CD4-positive, alpha-beta T cell treated with Interferon gamma for 1 hour (primary cell): Measurements from ENCODE around the gene LPP.

Source experiments
- DNase-seq: peaks from one replicate; pipeline ENCODE4 v3.0.0-alpha.2; 2020

LPP gene

DNA sequence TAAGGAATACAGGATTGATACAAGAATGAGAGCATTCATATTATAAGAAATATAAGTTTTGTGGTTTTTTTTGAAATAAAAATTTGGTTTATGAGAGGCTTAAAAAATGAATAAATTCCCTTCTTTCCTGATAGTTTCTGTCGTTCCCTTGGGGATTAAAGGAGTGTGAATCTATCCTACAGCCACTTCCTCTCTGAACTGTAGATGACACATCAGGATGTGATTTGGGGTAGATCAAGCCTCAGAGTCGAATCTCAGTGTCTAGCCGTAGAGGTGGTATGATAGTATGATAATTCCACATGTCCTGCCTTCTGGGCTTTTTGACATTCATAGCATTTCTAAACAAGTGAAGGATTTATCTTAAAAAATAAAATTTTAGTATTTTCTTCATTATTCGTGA is 343.1 kb downstream of the LPP start:
- DNase-seq = no peak

DNA sequence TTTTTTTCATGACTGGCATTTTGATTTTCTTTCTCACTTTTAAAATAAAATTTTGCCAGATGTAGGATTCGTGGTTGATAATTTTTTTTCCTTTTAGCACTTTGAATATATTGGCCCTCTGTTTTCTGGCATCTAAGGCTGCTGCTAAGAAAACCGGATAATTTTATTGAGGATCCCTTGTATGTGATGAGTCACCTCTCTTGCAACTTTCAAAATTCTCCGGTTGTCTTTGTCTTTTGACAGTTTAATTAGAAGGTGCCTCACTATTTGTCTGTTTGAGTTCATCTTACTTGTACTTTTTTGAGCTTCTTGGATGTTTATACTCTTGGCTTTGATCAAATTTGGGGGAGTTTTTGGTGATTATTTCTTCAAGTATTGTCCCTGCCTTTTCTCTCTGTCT is 349.7 kb downstream of the LPP start:
- no peak for DNase-seq

DNA sequence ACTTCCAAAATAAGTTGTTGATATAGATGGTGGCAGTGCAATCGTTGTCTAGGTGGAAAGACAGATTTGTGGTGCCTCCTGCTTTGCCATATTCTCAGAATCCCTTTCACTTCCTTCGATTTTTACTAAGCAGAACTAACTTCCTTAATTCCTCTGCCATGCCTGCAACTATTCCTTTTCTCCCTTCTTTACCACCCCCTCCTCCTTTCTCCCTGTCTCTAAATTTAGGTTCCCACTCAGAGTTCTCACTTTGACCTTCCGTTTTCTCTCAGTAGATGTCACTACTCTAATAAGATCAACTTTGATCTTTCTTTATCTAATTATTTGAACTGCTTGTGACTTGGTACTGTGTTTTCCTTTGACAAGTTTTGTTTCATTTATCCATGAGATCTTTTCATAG is 351.2 kb downstream of the LPP start:
- no peak for DNase-seq

DNA sequence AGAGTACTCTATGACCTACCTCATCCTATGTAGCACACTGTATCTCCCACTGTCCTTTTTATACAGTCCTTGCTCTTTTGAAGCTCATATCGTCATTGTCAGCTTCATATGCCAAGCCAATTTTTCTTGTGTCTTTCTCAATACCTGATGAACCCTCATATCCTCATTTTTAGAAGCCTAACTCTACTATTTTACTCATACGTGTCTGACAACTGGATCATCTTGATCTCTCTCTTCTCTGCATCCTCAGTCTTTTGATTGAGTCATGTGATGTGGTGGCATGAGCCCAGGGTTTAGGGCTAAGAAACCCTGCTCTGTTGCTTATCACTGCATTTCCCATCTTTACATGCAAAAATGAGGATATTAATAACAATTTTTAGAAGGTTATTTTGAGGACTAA is 352.0 kb downstream of the LPP start:
- no peak for DNase-seq

DNA sequence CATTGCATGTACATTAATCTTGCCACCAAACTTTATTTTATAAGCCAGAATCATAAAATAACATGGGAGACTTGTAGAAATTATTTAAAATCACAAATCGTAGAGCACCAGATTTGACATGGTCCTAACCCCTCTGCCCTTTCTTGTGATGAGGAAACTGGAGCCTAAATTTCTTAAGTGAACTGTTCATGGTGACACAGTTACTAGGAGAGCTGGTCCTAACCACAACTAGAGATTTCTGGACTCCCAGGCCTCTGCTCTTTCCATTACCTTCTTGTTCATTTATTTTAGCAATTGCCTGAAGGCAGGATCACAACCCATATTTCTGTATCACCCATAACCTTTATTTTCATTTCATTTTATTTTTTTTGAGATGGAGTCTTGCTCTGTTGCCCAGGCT is 352.5 kb downstream of the LPP start:
- no peak for DNase-seq

DNA sequence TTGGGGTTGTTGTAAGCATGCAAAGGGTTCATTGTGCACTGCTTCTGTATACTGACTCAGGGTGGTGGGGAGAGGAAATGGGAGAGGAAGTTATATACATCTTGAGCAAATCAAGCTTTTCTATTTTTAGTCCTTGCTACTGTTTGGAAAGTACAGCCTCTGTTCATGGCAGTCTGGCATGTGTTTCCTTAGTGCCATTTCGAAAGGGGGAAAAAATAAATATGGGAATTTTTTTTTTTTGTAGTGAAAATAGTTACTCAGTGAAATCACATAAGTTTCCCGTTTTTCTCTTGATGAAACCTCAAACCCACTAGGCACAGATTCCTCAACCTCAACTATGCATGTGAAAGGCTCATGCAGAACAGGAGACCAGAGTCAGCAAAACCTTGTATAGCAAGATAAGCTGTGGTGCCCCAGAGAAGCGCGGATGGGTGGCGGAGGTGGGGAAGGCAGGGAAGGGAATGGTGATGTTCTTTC is 353.3 kb downstream of the LPP start:
- DNase-seq = no peak

DNA sequence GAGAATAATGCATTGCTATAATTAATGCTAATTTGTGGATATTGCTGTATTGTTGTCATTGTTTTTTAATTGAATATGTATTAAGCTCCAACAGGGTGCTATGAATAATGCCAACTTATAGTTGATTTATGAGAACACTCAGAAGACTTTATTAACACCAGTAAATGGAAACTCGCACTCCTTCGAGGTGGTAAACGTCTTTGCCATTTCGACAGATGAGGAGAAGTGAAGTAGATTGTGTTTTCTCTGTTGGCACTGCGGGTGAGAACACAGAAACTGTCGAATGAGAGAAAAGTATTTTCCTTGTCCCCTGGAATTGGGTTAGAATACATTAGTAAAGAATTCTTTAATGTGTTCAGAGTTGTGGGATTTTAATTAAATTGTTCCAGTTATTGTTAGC is 354.5 kb downstream of the LPP start:
- DNase-seq = no peak

DNA sequence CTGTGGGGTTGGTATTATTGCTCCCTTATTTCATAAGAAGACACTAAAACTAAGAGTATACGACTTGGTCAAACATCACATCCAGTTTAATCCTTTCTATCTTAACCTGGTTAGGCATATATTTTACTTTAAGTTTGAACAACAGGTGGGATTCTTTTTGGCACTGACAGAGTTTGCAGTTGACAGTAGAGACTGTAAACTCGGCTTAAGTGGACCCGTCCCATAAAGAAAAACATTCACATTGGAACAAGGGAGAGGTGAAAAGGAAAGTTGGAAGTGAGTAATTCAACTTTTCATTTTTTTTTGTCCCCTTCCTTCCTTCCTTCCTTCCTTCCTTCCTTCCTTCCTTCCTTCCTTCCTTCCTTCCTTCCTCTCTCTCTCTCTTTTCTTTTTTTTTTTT is 355.4 kb downstream of the LPP start:
- no peak for DNase-seq

DNA sequence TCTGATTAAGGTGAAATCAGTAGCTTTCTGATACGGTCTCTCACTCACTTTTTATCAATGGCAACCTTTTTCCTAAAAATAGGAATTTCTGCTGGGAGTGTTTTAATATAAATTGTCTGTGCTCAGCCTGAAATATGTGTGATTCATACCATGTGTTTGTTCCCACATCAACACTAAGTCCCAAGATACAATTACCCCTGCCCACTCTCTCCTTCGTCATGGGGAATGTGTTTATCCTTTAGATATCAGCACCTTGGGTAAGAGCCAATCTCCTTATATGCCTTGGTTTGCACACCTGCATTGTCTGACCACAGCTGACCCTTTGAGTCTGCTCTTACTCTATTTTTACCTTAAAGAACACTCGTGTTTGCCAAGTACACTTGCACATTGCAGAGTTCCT is 356.4 kb downstream of the LPP start:
- no peak for DNase-seq

DNA sequence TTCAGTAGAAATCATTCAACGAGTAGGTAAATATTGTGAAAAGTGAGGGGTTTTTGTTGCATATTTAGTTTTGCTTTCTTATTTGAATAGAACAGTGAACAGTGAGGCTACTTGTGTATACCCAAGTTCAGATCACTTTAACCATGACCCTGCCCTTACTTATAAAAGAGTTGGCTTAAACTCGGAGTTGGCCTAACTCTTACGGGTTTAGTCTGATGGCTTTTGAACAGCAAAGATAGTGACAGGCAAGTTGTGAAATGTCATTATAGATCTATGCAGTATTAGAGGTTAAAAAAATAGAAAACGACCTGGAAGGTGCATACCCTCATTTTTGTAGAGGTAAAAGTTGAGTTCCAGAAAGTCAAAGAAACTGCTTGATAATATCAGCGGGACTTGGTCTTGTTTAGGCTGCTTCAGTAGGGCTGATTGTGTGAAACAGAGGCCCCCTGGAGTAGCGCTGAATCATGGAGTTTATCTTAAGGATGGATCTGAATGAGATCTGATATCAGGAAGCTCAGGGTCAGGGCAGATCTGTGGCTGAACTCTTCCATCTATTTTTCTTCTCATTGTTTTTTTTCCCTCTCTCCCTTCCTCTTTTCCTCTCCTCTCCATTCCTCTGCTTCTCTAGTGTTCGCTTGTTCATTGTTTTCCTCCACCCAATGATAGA is 359.8 kb downstream of the LPP start:
- no peak for DNase-seq

DNA sequence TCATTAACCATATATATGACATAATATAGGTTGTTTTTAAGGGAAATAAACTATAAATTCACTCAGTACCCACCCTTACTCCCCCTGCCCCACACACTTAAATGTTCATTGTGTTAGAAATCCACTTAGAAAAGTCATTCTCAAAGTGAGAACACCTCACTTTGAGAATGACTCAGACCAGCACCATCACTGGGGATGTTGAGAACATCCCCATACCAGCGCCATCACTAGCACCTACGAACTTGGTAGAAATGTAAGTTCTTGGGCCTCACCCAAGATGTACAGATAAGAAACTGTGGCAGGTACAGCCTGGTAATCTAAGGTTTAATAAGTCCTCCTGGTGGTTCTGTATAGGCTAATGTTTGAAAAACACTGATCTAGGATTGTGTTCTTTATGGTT is 362.6 kb downstream of the LPP start:
- DNase-seq = no peak

DNA sequence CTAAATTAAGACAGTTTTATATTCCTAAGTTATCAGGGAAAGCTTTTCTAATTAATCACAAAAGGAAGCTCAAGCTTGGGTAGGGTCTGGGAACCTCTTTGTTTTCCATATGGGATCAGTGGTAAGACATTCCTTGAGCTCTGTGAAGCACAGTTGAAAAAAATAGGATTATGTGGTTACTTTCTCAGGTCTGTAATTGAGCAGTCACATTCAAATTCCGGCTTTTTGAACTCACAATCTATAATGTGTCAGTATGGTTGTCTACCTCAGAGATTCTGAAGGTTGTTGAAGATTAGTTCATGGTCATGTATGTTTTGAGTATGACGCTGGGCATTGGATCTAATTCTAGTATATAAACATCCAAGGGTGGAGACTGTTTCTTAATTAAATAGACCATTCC is 364.5 kb downstream of the LPP start:
- no peak for DNase-seq

DNA sequence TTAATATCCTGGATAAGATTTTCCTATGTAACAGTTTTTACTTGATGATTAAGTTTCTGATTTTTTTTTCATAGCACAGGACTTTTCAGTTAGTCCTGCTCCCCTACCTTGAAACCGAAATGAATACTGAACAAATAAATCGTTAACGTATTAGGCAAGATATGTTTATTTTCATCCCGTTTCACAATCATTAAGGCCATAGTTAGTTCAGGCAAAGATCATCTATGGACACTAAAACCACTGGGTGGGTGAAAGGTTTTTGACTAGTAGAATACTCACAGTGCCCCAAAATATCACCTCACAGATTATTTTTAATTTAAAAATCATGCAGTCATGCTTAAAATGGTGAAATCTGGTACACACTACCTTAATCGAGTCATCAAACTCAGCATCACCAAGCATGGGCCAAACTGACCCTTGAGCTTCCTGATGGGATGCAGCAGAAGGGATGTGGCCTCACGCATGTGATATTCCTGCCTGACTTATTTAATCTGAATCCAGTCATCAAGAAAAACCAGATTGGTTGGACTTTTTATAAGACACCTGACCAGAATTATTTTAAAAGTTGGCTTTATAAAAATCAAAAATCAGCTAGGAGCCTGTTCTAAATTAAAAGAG is 365.0 kb downstream of the LPP start:
- no peak for DNase-seq

DNA sequence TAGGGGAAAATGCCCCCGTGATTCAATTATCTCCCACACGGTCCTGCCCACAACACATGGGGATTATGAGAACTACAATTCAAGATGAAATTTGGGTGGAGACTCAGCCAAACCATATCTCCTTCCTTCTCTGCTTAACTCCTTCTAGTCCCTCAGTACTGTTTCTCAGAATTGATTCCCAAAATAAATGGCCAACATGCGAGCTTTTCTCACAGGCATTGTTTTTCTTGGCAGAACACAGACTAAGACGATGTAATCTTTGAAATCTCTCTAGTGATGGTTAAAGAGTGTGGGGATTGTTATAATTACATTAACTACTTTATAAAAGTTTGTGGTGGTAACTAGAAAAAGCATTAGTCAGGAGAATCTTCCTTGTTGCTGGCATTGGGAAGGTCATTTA is 366.5 kb downstream of the LPP start:
- DNase-seq = no peak

DNA sequence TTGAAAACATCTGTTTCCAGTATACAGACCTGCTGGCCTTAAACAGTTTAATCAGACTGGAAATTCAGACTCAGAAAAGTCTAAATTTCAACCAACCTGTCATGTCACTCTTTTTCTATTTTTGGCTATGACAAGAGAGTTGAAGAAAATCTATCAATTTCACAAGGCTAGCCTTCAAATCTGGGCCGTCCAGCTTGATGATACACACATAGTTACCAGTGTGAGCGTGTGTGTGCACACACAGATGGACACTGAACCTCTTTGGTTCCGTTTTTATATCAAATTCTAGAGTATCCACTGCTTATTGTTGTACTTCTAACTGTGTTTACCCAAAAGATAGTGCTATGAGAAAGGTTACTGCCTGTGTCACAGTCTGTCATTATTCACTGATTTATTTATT is 368.2 kb downstream of the LPP start:
- DNase-seq = no peak

DNA sequence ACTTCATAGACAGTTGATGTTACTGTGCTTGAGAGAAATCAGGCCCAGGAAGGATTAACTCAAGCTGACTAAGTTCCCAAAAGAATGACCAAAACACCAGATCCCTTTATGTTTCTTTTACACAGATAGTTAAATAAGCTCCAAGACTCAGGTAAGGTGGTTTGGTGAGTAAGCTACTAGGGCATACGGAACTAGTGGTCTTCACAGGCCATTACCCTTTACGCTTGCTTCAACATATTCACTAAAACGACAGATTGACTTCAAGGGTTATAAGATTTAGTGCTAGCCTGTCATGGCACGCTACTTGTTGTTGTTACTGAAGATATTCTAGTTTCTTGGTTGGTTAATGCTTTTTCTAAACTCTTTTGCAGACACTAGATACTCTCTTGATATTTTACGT is 369.3 kb downstream of the LPP start:
- no peak for DNase-seq

DNA sequence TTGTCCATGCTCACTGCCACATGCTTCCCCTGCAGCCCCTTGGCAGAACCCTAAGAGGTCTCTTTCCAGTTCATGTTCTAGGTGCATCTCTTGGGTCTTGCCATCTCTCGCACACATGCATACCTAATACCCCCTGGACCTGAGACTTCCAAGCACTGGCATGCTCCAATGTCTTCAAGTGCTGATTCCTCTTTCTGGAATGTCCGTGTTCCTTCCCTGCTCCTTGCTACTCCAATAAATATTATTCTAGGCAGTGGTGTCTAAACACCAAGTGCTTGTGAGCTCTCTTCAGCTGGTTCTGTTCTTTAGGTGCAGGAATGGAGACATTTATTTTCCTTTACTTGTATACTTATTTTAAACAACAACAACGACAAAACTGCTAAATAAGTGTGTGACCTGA is 370.1 kb downstream of the LPP start:
- DNase-seq = no peak

DNA sequence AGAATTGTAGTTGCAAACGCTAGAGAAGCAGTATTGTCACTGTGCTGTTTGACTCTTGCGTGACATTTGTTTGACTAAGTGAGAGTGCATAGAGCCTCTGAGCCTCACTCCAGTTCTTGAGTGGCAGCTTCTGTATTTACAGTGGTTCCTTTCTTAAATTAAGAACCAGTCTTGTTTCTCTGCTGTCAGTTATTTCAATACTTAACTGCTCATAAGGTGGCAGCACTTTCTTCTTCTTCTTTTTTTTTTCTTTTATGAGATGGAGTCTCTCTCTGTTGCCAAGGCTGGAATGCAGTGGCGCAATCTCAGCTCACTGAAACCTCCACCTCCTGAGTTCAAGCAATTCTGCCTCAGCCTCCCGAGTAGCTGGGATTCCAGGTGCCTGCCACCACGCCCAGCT is 372.1 kb downstream of the LPP start:
- no peak for DNase-seq

DNA sequence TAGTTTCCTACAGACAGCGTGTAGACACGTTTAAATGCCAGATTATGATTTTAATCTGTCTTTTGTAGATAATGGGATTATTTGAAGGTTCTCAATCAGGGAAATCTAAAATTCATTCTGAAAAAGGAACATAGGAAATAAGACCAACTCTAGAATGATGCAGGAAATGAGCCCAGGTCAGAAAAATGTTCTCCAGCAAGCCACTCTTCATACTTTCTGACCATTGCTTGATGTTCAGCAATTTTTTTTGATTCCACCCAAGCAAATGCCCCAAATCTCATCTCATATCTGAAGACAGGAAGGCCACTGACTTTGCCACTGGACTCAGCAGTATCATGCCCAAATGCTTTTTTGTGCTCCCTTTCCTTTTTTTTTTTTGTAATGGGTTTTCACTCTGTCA is 373.4 kb downstream of the LPP start:
- DNase-seq = no peak

DNA sequence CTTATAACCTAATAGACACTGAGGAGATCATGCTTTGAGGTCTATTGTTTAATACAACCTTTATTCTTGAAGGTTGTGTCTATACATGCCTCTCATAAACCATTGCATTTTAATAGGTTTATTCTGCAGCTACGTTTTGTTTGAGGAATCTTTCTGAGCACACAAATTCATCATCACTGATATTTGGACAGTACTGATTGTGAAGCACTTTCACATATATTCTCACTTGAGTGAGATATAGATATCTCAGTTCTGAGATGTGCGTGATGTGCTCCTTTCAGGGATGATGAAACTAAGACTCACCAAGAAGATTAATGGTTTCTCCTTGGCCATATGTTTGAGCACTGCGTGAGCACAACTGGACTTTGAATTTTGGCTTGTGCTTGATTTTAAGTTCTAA is 374.4 kb downstream of the LPP start:
- DNase-seq = no peak

DNA sequence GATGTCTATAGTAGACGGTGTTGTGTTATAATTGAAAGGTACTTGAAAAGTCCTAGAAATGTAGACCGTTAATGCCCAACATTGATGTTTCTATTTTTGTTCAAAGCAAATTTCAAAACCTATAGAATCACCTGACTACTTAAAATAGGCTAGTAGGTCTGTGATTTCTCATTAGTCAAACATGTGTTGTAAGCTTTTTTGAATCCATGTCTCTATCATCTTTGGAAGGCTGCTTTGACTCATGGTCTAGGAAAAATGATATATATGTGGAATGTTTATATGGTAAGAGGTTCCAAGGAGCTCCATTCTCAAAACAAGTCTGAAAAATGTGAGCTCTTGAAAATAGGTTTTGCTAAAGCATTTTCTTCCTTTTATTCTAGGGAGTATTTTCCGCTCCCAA is 375.3 kb downstream of the LPP start:
- DNase-seq = no peak

DNA sequence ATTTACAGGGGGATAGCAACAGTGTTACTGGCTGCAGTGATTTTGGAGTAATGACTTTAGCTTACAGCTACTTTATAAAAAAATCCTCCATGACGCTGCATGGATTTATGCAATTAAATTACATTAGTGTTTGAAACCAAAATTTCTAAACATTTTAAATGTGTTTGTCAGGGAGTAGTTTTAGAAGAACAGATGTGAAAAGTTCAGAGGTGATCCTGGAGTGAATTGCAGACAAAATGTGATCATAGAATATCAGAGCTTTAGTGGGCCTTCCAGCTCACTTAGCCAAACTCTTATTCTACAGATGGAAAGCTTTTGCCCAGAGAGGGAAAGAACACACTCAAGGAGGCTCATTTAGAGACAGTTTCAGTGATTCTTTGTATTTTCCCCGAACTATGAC is 376.3 kb downstream of the LPP start:
- DNase-seq = no peak

DNA sequence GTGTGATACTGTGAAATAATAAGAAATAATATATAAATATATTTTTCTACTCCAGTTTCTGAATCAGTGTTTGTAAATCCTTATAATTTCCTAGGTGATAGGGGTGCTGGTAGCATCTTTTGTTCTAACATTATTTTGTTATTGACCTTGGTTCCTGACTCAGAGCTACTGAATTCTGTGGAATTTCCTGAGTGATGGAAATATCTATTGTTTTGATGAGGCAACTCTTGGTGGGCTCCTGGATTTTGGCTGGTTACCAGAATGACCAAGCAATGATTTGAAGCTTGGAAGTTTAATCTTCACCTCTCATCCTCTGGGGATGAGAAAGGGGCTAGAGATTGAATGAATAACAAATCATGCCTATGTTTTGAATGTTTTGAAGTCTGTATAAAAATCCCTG is 377.3 kb downstream of the LPP start:
- no peak for DNase-seq

DNA sequence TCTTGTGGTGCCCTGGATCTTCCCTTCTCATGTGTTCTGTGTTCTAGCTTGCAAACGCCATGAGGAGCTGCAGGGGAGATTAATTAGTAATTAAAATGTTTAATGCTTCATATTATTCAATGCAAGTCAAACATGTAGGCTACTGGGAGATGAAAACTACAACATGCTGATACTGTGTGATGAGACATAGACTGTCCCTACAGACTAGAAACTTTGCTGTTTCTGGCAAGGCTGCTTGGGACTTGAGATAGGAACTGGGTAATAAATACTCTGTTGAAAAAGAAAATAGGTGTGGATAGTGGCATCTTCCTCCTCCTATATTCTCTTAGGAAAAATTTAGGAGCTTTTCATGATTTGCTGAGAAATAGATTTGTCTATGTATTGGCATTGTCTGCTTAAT is 379.2 kb downstream of the LPP start:
- no peak for DNase-seq

DNA sequence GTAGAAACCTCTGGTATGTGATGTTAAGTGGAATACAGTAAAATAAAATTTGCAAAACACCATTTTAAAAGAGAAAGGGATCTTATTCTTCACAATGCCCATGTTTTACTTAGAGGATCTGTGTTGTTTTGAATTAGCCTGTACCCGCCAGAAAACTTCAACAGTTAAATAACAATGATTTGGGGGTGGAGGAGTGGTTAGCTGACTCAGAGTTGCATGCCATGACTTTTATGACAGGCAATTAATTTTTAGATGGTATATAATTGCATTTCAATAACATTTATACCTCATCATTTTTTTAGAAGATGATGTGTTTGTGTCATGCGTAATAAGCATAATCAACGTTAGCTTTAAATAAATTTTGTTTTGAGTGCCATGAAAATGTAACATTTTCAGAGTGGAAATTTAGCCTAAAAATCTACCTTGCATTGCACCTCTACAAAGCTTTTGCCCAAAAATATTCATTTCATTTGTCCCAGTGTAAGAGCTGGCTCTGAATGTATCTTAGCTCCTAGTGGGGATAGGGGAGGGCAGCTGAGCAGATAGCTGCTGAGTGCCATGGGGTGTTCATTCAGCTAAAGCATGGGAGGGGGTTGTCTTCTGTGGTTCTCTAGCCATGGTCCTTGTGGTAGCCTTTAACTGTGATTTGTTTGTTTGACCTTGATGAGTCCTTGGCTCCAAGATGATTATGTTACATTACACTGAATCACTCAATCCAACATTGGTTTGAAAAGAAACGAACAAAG is 379.8 kb downstream of the LPP start:
- DNase-seq = no peak
